Body of pancreas (tissue), 4 donors: Measurements from ENCODE around the gene GTF2IRD1. TPM values are rescaled to one million over a fixed set of nuclear protein-coding genes. Genes with fewer than 3 reads are reported as not detected.

ENCODE experiments used
- ATAC-seq: fragments of 150-250 bp; one replicate; pipeline ENCODE4 v1.9.1; 2016
- DNase-seq, 4 donors: peaks; one replicate each; pipeline ENCODE4 v3.0.0-alpha.2; 2019
- H3K27ac ChIP-seq, 4 donors: fragments of 200-600 bp; sonication (generic); 1 replicate in 3 of 4; 2 replicates in 1 of 4; pipeline versions ENCODE4 v1.5.1 to v1.6.1; 2016 to 2019; ENCODE audit warnings: mild to moderate bottlenecking in 1 of 4, mixed read lengths in 1 of 4, moderate library complexity in 1 of 4
- H3K27me3 ChIP-seq, 2 donors: fragments of 200-600 bp; sonication (generic); one replicate each; pipeline ENCODE4 v1.6.0; 2016; ENCODE audit warnings: mild to moderate bottlenecking in 1 of 2
- H3K36me3 ChIP-seq, 2 donors: fragments of 200-600 bp; sonication (generic); replicated peaks in 1 of 2; 2 replicates each; pipeline ENCODE4 v1.5.1; 2016; ENCODE audit warnings: low read depth in 2 of 2; ENCODE audit not compliant: insufficient read depth in 1 of 2
- H3K4me1 ChIP-seq: fragments of 200-600 bp; sonication (generic); one replicate; pipeline ENCODE4 v1.6.0; 2016
- H3K4me3 ChIP-seq, 2 donors: fragments of 200-600 bp; sonication (generic); 1 replicate in 1 of 2; 2 replicates in 1 of 2; pipeline ENCODE4 v1.5.1; 2016 to 2019
- H3K9me3 ChIP-seq, 3 donors: fragments of 200-600 bp; sonication (generic); 1 replicate in 2 of 3; 2 replicates in 1 of 3; pipeline ENCODE4 v1.5.1; 2016
- CTCF ChIP-seq, 7 experiments: fragments of 450-650 bp in 4 of 7; fragments of 200-600 bp in 3 of 7; sonication (generic) in 3 of 7; IDR thresholded peaks; one replicate each; pipeline ENCODE4 v1.5.1; 2016 to 2019; ENCODE audit warnings: antibody characterized with exemption in 7 of 7
- POLR2A ChIP-seq, 3 donors: fragments of 450-650 bp; IDR thresholded peaks; one replicate each; pipeline ENCODE4 v1.6.1; 2016; ENCODE audit warnings: antibody characterized with exemption in 3 of 3, mild to moderate bottlenecking in 2 of 3
- WGBS, 2 donors: methylation state at CpG; one replicate each; pipeline ENCODE4 v1.1.5; 2017; 5-methylcytosine and 5-hydroxymethylcytosine counted together
- intact Hi-C: fragments of 100-400 bp; cut with DNase I; formaldehyde crosslinking; loops from one replicate; pipeline ENCODE4 v1.15.1; 2023
- total RNA-seq, 2 donors: library from RNA; depleted of rRNA; stranded (reverse); fragments of >200 nt; gene quantifications; one replicate each; pipeline ENCODE4 v1.1.0, GENCODE V29; 2016

GTF2IRD1 gene
- total RNA-seq, 2 donors from 2014 or later: 9.2 to 11.2 TPM

- no peak overlapping the region for H3K4me3 ChIP-seq
- DNase-seq: no peak
- TF ChIP-seq CTCF (IDR thresholded peaks at IDR 0.05): no peak
- no peak for TF ChIP-seq POLR2A (IDR thresholded peaks at IDR 0.05)
- no peaks in the 10 kb centered on the region for H3K27me3 ChIP-seq
- peak overlapping the region in 2 of 4 donors; percentile 30 to 42 for H3K27ac ChIP-seq
- intact Hi-C loops: no loop called here
- no peak for ATAC-seq
- WGBS, 2 donors: 83 to 86% methylated on average over 8 to 18 of the region's 18 CpGs
- no peaks in the 10 kb centered on the region for H3K36me3 ChIP-seq
- H3K9me3 ChIP-seq: no peaks in the 10 kb centered on the region
- H3K4me1 ChIP-seq: peaks cover 16% of the 10 kb centered on the region
These were observed 132.8 kb downstream of the GTF2IRD1 start for GRCh38 chr7:74586258-74587175.

DNA sequence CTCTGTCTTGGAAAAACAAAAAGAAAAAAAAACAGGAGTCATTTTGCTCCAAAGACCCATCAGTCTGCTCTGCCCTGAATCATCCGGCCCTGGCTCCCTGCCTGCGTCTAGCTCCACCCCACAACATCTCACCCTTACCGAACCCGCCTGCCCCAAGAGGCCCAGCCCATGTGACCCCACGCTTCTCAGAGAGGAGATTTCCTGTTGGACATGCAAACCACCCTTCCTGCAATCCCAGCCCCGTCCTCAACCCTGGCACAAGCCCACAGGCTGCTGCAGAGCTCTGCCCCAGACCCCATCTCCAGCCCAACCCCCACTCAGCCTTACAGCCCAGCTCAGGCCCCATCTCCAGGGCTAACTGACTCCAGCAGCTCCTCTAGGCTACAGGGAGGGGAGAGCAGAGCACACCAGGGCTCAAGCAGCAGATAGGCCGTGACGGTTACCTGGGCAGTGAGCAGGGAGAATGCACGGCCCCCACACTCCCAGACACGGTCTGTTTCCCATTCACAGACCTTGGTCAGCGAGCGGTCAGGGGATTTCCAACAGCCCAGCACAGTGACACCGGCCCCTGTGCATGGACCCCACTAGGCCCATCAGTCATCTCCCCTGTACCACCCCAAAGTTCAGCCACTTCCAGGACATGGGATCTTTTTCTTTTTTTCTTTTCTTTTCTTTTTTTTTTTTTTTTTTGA is 133.9 kb downstream of the GTF2IRD1 start:
- ATAC-seq (peak; percentile 71), DNase-seq (peak; percentile 47 to 69 (median 64))
- 65 to 66% methylated on average over 4 to 13 of the region's 13 CpGs for WGBS, 2 donors
- Histone ChIP-seq H3K27ac (peak overlapping the region in 2 of 4 donors; percentile 30 to 42), H3K36me3 (no peaks in the 10 kb centered on the region), H3K4me3 (no peak overlapping the region), H3K27me3 (no peaks in the 10 kb centered on the region), H3K4me1 (peaks cover 16% of the 10 kb centered on the region), H3K9me3 (no peaks in the 10 kb centered on the region)
- TF ChIP-seq CTCF (IDR thresholded peaks at IDR 0.05): no peak
- TF ChIP-seq POLR2A (IDR thresholded peaks at IDR 0.05): no peak
- intact Hi-C loops: no loop called here

GRCh38 chr7:74590813-74591212 is 137.1 kb downstream of the GTF2IRD1 start:
- H3K4me1 ChIP-seq: peaks cover 9% of the 10 kb centered on the region
- DNase-seq (no peak), ATAC-seq (no peak)
- 90 to 94% methylated on average over 2 to 16 of the region's 16 CpGs for WGBS, 2 donors
- no peaks in the 10 kb centered on the region for H3K27me3 ChIP-seq
- intact Hi-C loops: no loop called here
- no peak overlapping the region for H3K4me3 ChIP-seq
- no peak for TF ChIP-seq POLR2A (IDR thresholded peaks at IDR 0.05)
- no peak for TF ChIP-seq CTCF (IDR thresholded peaks at IDR 0.05)
- H3K27ac ChIP-seq: no peak overlapping the region
- H3K36me3 ChIP-seq: peaks cover 0 to 3% of the 10 kb centered on the region in 2 donors
- no peaks in the 10 kb centered on the region for H3K9me3 ChIP-seq

DNA sequence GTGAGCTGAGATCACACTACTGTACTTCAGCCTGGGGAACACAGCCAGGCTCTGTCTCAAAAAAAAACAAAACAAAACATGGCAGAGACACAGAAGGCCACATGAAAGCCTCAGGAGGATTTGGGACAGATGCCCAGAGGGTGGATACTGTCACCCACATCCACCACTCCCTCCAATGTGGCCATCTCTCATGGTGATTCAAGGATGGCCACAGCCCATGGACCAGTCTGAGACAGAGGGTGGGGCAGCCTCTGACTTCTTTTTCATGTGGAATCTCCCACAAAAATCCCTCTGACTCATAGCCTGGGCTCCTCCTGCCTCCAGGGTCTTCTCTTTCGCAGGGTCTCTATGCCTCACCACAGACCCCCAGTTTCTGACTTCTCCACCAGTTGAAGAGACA is 144.9 kb downstream of the GTF2IRD1 start:
- Histone ChIP-seq H3K4me1 (no peaks in the 10 kb centered on the region), H3K27me3 (no peaks in the 10 kb centered on the region), H3K27ac (no peak overlapping the region), H3K9me3 (no peaks in the 10 kb centered on the region), H3K36me3 (peaks cover 0 to 3% of the 10 kb centered on the region in 2 donors), H3K4me3 (no peak overlapping the region)
- TF ChIP-seq CTCF (IDR thresholded peaks at IDR 0.05): no peak
- no peak for TF ChIP-seq POLR2A (IDR thresholded peaks at IDR 0.05)
- ATAC-seq (no peak), DNase-seq (no peak)
- 100% methylated on average over 1 of the region's 1 CpG for WGBS, 2 donors
- intact Hi-C loops: no loop called here
